Smooth muscle cell (in vitro differentiated cells): ENCODE data around the gene PPP1R8. TPM values are rescaled to one million over a fixed set of nuclear protein-coding genes. Genes with fewer than 3 reads are reported as not detected.
"Not testable (repeated sequence)": the region's sequence is repeated elsewhere in the genome, so short reads cannot be mapped to it uniquely, and the experiment has no call there.

ENCODE experiments used
- DNase-seq: peaks from one replicate; lab custom pipeline; 2025; ENCODE audit not compliant: unreplicated experiment; lab: John Stamatoyannopoulos, UW
- H2AFZ ChIP-seq: fragments of 200-600 bp; sonication (generic); 2 replicates; pipeline ENCODE4 v1.6.0; 2016; ENCODE audit warnings: antibody characterized with exemption, low read depth, mild to moderate bottlenecking
- H3F3A ChIP-seq: fragments of 200-600 bp; sonication (generic); 2 replicates; pipeline ENCODE4 v1.6.0; 2017; ENCODE audit warnings: antibody characterized with exemption, low read depth
- H3K27ac ChIP-seq: fragments of 200-600 bp; sonication (generic); 2 replicates; pipeline ENCODE4 v1.5.1; 2016; ENCODE audit warnings: low read depth, mild to moderate bottlenecking
- H3K27me3 ChIP-seq: fragments of 200-600 bp; sonication (generic); 2 replicates; pipeline ENCODE4 v1.6.1; 2016; ENCODE audit warnings: low read depth, mild to moderate bottlenecking
- H3K36me3 ChIP-seq: fragments of 200-600 bp; sonication (generic); 2 replicates; pipeline ENCODE4 v1.5.1; 2016; ENCODE audit warnings: low read depth
- H3K4me1 ChIP-seq: fragments of 200-600 bp; sonication (generic); 2 replicates; pipeline ENCODE4 v1.5.1; 2016; ENCODE audit warnings: low read depth
- H3K4me2 ChIP-seq: fragments of 200-600 bp; sonication (generic); 2 replicates; pipeline ENCODE4 v1.6.0; 2016; ENCODE audit warnings: mild to moderate bottlenecking
- H3K4me3 ChIP-seq: fragments of 200-600 bp; sonication (generic); 2 replicates; pipeline ENCODE4 v1.5.1; 2016; ENCODE audit warnings: mild to moderate bottlenecking
- H3K79me2 ChIP-seq: fragments of 200-600 bp; sonication (generic); 2 replicates; pipeline ENCODE4 v1.6.0; 2016; ENCODE audit warnings: low read depth, mild to moderate bottlenecking
- H3K9ac ChIP-seq: fragments of 200-600 bp; sonication (generic); 2 replicates; pipeline ENCODE4 v1.6.0; 2016; ENCODE audit warnings: low read depth
- H3K9me3 ChIP-seq: fragments of 200-600 bp; sonication (generic); replicated peaks from 2 replicates; pipeline ENCODE4 v1.5.1; 2016; ENCODE audit warnings: low read depth
- H4K20me1 ChIP-seq: fragments of 200-600 bp; sonication (generic); 2 replicates; pipeline ENCODE4 v1.6.0; 2016; ENCODE audit warnings: low read depth
- CTCF ChIP-seq: fragments of 200-600 bp; sonication (generic); IDR thresholded peaks from 2 replicates; pipeline ENCODE4 v1.5.1; 2017; ENCODE audit warnings: borderline replicate concordance, mild to moderate bottlenecking, antibody characterized with exemption; ENCODE audit not compliant: insufficient read depth, poor library complexity, severe bottlenecking
- WGBS: methylation state at CpG from one replicate; pipeline ENCODE4 v1.1.7; 2016; ENCODE audit warnings: low lambda C conversion rate; 5-methylcytosine and 5-hydroxymethylcytosine counted together
- polyA plus RNA-seq: library from polyadenylated mRNA; unstranded; fragments of >200 nt; fragmentation: Nextera tagmentation; extraction: Ambion mirVana; gene quantifications from 2 replicates; pipeline ENCODE4 v1.2.1, GENCODE V29; 2016
- total RNA-seq: library from RNA; depleted of rRNA; stranded (reverse); fragments of >200 nt; gene quantifications from 2 replicates; pipeline ENCODE4 v1.2.3, GENCODE V29; 2014

PPP1R8 gene
- total and polyA plus RNA-seq, 2 experiments from 2014 or later: 14.4 to 36.4 TPM

- peaks cover 64% of the 10 kb centered on the region for H3K79me2 ChIP-seq
- H3K4me1 ChIP-seq: no peaks in the 10 kb centered on the region
- H3K9me3 ChIP-seq: no peaks in the 10 kb centered on the region
- peaks cover 70% of the 10 kb centered on the region for H4K20me1 ChIP-seq
- no peaks in the 10 kb centered on the region for H3F3A ChIP-seq
- H3K27me3 ChIP-seq: no peaks in the 10 kb centered on the region
- no peak overlapping the region for H2AFZ ChIP-seq
- no peak for DNase-seq
- H3K4me2 ChIP-seq: no peak overlapping the region
- H3K9ac ChIP-seq: no peak overlapping the region
- no peak for TF ChIP-seq CTCF
- no peak overlapping the region for H3K4me3 ChIP-seq
- peak overlapping the region; percentile 34 for H3K27ac ChIP-seq
- H3K36me3 ChIP-seq: peaks cover 8% of the 10 kb centered on the region
Measured at GRCh38 chr1:27785781-27786455, 44.7 kb upstream of the PPP1R8 start.

GRCh38 chr1:27787895-27788294 is 42.7 kb upstream of the PPP1R8 start:
- TF ChIP-seq CTCF: no peak
- Histone ChIP-seq H3K4me3 (no peak overlapping the region), H3K4me1 (no peaks in the 10 kb centered on the region), H3K36me3 (peaks cover 15% of the 10 kb centered on the region), H3K9ac (no peak overlapping the region), H3F3A (no peaks in the 10 kb centered on the region), H3K27ac (peak overlapping the region; percentile 31), H4K20me1 (peaks cover 54% of the 10 kb centered on the region), H3K9me3 (no peaks in the 10 kb centered on the region), H3K27me3 (no peaks in the 10 kb centered on the region), H2AFZ (no peak overlapping the region), H3K79me2 (peaks cover 51% of the 10 kb centered on the region), H3K4me2 (no peak overlapping the region)
- no peak for DNase-seq

GRCh38 chr1:27789540-27790041 is 41.0 kb upstream of the PPP1R8 start:
- no peak for DNase-seq
- no peaks in the 10 kb centered on the region for H3K9me3 ChIP-seq
- no peaks in the 10 kb centered on the region for H3K4me1 ChIP-seq
- peaks cover 17% of the 10 kb centered on the region for H3K36me3 ChIP-seq
- H4K20me1 ChIP-seq: peaks cover 37% of the 10 kb centered on the region
- peaks cover 35% of the 10 kb centered on the region for H3K79me2 ChIP-seq
- H3K4me2 ChIP-seq: no peak overlapping the region
- no peak overlapping the region for H3K9ac ChIP-seq
- H2AFZ ChIP-seq: no peak overlapping the region
- no peaks in the 10 kb centered on the region for H3F3A ChIP-seq
- WGBS: 93% methylated on average over 4 of the region's 4 CpGs
- no peak overlapping the region for H3K27ac ChIP-seq
- H3K4me3 ChIP-seq: no peak overlapping the region
- no peak for TF ChIP-seq CTCF
- no peaks in the 10 kb centered on the region for H3K27me3 ChIP-seq

GRCh38 chr1:27790270-27790669 is 40.3 kb upstream of the PPP1R8 start:
- H3K36me3 ChIP-seq: peaks cover 17% of the 10 kb centered on the region
- not testable (repeated sequence) for H3K4me3 ChIP-seq, H3F3A ChIP-seq, H3K4me1 ChIP-seq, H2AFZ ChIP-seq, DNase-seq, H3K9ac ChIP-seq, H3K27ac ChIP-seq, H3K9me3 ChIP-seq, H3K4me2 ChIP-seq, H3K27me3 ChIP-seq
- 99% methylated on average over 3 of the region's 3 CpGs for WGBS
- peaks cover 32% of the 10 kb centered on the region for H4K20me1 ChIP-seq
- H3K79me2 ChIP-seq: peaks cover 28% of the 10 kb centered on the region
